ENCODE measurements around the gene DOC2B. TPM values are rescaled to one million over a fixed set of nuclear protein-coding genes. Genes with fewer than 3 reads are reported as not detected.

The DOC2B gene
- polyA plus RNA-seq, 3 donors, result 0.02 to 0.19 TPM; not detected in 1

DNA sequence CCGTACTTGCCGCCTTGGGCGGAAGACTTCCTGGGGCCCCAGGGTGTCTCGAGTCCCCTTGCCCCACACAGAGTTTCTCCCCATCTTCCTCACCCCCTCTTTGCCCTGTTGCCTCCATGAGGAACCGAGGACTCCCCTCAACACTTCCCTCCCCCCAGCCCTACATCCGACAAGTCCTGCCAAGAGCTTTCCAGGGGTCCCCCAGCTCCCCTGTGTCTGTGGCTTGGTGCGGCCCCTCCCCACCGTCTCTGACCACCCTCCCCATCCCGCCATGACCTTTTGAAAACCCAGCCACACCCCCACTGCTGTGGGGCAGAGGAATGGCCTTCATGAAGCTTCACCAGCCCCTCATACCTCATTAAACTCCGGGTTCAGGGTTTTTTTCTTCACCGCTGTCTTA is 32.7 kb downstream of the DOC2B start:
- Histone ChIP-seq H3K9ac (ENCODE audit: insufficient read depth, low read length, poor library complexity, severe bottlenecking) (no peak overlapping the region), H2AFZ (ENCODE audit: insufficient read depth, low read depth, low read length, poor library complexity, severe bottlenecking) (no peak overlapping the region), H3K79me2 (ENCODE audit: insufficient read depth, low read length) (no peaks in the 10 kb centered on the region), H3K4me1 (ENCODE audit: control insufficient read depth in 1 of 2, insufficient read depth in 2 of 2, low read length in 2 of 2) (no peaks in the 10 kb centered on the region), H3K36me3 (replicated peaks in 1 of 2; ENCODE audit: control insufficient read depth in 1 of 2, insufficient read depth in 2 of 2, low read length in 2 of 2) (no peaks in the 10 kb centered on the region), H3K9me3 (replicated peaks in 1 of 2; ENCODE audit: control insufficient read depth in 1 of 2, insufficient read depth in 1 of 2, low read length in 2 of 2) (no peaks in the 10 kb centered on the region), H4K20me1 (ENCODE audit: insufficient read depth, low read length) (no peaks in the 10 kb centered on the region), H3K4me2 (replicated peaks; ENCODE audit: extremely low read depth, low read length, poor library complexity, severe bottlenecking) (no peak overlapping the region), H3K4me3 (replicated peaks in 1 of 3; ENCODE audit: low read depth in 2 of 3, low read length in 3 of 3) (no peak overlapping the region), H3K27me3 (ENCODE audit: control insufficient read depth in 2 of 2, insufficient read depth in 2 of 2, low read length in 2 of 2) (no peaks in the 10 kb centered on the region), H3K27ac (ENCODE audit: low read depth in 1 of 2, low read length in 2 of 2) (no peak overlapping the region)
- Mint-ChIP-seq H3K4me1 (no peaks in the 10 kb centered on the region), H3K9me3 (no peaks in the 10 kb centered on the region), H3K36me3 (no peaks in the 10 kb centered on the region), H3K4me3 (no peak overlapping the region), H3K27me3 (ENCODE audit: low read depth in 3 of 3) (peaks cover under 1 to 7% (median 4%) of the 10 kb centered on the region in 3 donors), H3K27ac (no peak overlapping the region)
- WGBS (ENCODE audit: insufficient coverage), result 80% methylated on average over 7 of the region's 11 CpGs
- no peak for TF ChIP-seq CTCF (IDR thresholded peaks at IDR 0.05)
- intact Hi-C loops (cut with micrococcal nuclease), result loop anchor here in 1 of 2 donors (5.0 kb wide), 1 partner anchor 604 kb away; the partner anchor contains the start of gene GEMIN4
- no peak for DNase-seq

DNA sequence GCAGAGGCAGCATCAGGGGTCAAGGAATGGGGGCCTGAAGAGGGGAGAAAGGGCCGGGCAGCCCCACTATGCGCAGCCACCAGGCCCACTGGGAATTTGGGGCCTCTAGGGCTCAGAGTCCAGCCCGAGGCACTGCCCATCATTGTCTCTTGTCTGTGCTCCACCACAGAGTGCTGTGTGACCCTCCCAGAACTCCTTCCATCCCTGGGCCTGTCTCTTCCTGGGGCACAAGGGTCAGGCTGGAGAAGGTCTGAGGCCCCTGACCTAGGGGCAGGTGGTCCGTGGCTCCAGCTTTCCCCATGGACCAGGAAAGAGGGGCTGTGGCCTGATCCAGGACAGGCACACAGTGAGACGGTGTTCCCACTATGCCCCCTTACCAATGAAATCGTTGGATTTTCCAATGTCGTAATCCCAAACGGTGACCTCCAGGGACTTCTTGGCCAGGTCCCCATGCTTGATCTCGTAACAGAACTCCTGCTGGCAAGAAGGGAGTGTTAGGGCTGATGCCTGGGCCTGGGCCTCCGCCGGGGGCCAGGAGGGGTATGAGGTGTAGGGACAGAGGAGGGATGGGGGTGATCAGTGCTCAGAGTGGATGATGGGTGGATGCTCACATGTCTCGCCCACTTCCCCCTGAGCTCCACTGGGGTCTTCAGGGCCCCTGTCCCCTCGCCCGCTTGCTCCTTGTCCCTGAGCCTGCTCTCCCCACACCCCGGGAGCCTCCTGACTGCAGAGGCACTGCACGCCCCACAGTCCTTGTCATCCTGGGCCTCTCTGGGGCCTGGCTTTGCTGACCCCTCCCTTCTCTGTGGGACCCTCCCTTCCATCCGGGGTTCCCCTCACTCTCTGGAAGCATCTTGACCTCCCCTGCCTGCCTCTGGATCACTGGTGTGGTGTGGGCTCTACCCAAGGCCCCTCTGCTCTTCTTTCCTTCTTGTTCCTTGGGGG is 33.4 kb downstream of the DOC2B start:
- no peaks in the 10 kb centered on the region for H4K20me1 ChIP-seq (ENCODE audit: insufficient read depth, low read length)
- no peak overlapping the region for H3K27ac ChIP-seq (ENCODE audit: low read depth in 1 of 2, low read length in 2 of 2)
- H3K27me3 Mint-ChIP-seq (ENCODE audit: low read depth in 3 of 3), result peaks cover 7 to 10% (median 8%) of the 10 kb centered on the region in 3 donors
- H3K27me3 ChIP-seq (ENCODE audit: control insufficient read depth in 2 of 2, insufficient read depth in 2 of 2, low read length in 2 of 2), result peaks cover 0 to 6% of the 10 kb centered on the region in 2 donors
- intact Hi-C loops (cut with micrococcal nuclease), result loop anchor here in 1 of 2 donors (5.0 kb wide), 1 partner anchor 604 kb away; the partner anchor contains the start of gene GEMIN4
- H3K4me2 ChIP-seq (replicated peaks; ENCODE audit: extremely low read depth, low read length, poor library complexity, severe bottlenecking), result no peak overlapping the region
- no peak overlapping the region for H3K9ac ChIP-seq (ENCODE audit: insufficient read depth, low read length, poor library complexity, severe bottlenecking)
- 88% methylated on average over 14 of the region's 17 CpGs for WGBS (ENCODE audit: insufficient coverage)
- no peaks in the 10 kb centered on the region for H3K4me1 ChIP-seq (ENCODE audit: control insufficient read depth in 1 of 2, insufficient read depth in 2 of 2, low read length in 2 of 2)
- H3K9me3 Mint-ChIP-seq, result no peaks in the 10 kb centered on the region
- no peaks in the 10 kb centered on the region for H3K36me3 Mint-ChIP-seq
- TF ChIP-seq CTCF (IDR thresholded peaks at IDR 0.05), result no peak
- no peaks in the 10 kb centered on the region for H3K9me3 ChIP-seq (replicated peaks in 1 of 2; ENCODE audit: control insufficient read depth in 1 of 2, insufficient read depth in 1 of 2, low read length in 2 of 2)
- peaks cover 4% of the 10 kb centered on the region for H3K4me1 Mint-ChIP-seq
- no peak overlapping the region for H3K4me3 Mint-ChIP-seq
- no peak overlapping the region for H3K27ac Mint-ChIP-seq
- no peaks in the 10 kb centered on the region for H3K36me3 ChIP-seq (replicated peaks in 1 of 2; ENCODE audit: control insufficient read depth in 1 of 2, insufficient read depth in 2 of 2, low read length in 2 of 2)
- DNase-seq, result no peak
- H3K4me3 ChIP-seq (replicated peaks in 1 of 3; ENCODE audit: low read depth in 2 of 3, low read length in 3 of 3), result no peak overlapping the region
- no peaks in the 10 kb centered on the region for H3K79me2 ChIP-seq (ENCODE audit: insufficient read depth, low read length)
- no peak overlapping the region for H2AFZ ChIP-seq (ENCODE audit: insufficient read depth, low read depth, low read length, poor library complexity, severe bottlenecking)
